Measurements from ENCODE around the gene FGD5. TPM values are rescaled to one million over a fixed set of nuclear protein-coding genes. Genes with fewer than 3 reads are reported as not detected.

FGD5 gene
- total RNA-seq, 1 donor from 2014 or later: 112 TPM

GRCh38 chr3:14810070-14810791 lies 8.5 kb upstream of the FGD5 start:
- H3K4me3 ChIP-seq: peak overlapping the region; percentile 59 to 80
- no peak for DNase-seq (ENCODE audit: low spot score in 2 of 2)
- no peaks in the 10 kb centered on the region for H3K4me1 ChIP-seq
- no peaks in the 10 kb centered on the region for H3K36me3 ChIP-seq
- no peaks in the 10 kb centered on the region for H3K9me3 ChIP-seq
- peak overlapping the region; percentile 68 to 75 for H3K27ac ChIP-seq
- H3K27me3 ChIP-seq: no peaks in the 10 kb centered on the region
- intact Hi-C loops (cut with DNase I): no loop called here
- TF ChIP-seq CTCF (IDR thresholded peaks at IDR 0.05): peak in 1 of 3 experiments; percentile 5

DNA sequence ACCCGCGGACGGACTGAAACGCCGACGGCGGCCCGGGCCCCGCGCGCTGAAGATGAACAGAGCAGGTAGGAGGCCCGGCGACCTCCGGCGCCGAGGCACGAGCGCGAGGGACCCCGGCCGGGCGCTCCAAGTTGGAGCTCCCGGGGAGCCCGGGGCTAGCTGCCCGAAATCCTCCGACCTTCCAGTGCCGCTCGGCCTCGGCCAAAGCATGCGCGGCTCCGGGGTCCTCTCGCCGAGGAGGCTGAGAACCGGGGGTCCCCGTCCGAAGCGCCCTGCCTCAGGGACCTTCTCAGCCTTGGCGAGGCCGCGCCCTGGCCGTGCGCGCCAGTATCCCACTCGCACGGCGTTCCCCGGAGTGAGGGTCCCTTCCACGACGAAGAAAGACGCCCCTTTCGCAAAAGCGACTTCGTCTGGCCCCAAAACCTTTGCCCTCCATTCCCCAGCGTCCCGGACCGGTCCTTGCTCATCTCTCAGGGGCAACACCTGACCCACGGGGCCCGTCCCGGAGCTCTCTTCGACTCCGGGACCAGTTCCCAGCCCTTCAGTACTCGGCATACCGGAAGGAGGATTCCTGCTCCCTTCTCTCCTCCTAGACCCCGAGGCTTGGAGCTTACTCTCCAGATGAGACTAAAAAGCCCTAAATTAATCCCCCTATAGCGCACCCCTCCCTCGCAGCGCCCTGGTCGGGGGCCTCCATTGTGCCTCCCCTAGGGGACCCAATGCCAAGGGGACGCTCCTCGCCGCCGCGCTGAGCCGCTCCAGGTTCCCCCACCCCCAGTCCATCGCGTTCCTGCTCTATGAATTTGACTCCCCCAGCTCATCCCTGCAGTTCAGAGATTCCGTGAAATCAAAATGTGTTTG lies 7.7 kb upstream of the FGD5 start:
- no peaks in the 10 kb centered on the region for H3K9me3 ChIP-seq
- peak overlapping the region; percentile 59 to 80 for H3K4me3 ChIP-seq
- no peaks in the 10 kb centered on the region for H3K4me1 ChIP-seq
- H3K27me3 ChIP-seq: no peaks in the 10 kb centered on the region
- no peaks in the 10 kb centered on the region for H3K36me3 ChIP-seq
- intact Hi-C loops (cut with DNase I): no loop called here
- TF ChIP-seq CTCF (IDR thresholded peaks at IDR 0.05): no peak
- peak overlapping the region; percentile 68 to 75 for H3K27ac ChIP-seq
- no peak for DNase-seq (ENCODE audit: low spot score in 2 of 2)

DNA sequence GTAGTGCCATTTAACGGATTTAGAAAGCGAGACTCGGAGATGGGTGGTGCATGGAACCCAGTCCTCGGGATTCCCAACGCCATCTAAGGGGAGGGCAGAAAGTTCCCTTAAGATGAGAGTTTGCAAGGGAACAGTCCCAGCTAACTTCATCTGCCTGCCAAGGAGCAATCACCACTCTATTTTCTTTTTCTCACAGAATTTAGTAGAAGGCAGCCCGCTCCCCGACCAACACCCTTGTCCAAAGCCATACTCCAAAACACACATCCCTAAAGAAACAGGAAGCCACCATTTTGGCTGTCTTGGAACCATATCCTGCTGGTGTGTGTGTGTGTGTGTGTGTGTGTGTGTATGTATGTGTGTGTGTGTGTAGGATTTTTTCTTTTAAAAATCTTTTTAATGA lies 7.1 kb upstream of the FGD5 start:
- DNase-seq (ENCODE audit: low spot score in 2 of 2): no peak
- intact Hi-C loops (cut with DNase I): no loop called here
- Histone ChIP-seq H3K27me3 (no peaks in the 10 kb centered on the region), H3K36me3 (no peaks in the 10 kb centered on the region), H3K4me3 (peak overlapping the region; percentile 59 to 80), H3K9me3 (no peaks in the 10 kb centered on the region), H3K27ac (peak overlapping the region; percentile 68 to 75), H3K4me1 (no peaks in the 10 kb centered on the region)
- TF ChIP-seq CTCF (IDR thresholded peaks at IDR 0.05): no peak

DNA sequence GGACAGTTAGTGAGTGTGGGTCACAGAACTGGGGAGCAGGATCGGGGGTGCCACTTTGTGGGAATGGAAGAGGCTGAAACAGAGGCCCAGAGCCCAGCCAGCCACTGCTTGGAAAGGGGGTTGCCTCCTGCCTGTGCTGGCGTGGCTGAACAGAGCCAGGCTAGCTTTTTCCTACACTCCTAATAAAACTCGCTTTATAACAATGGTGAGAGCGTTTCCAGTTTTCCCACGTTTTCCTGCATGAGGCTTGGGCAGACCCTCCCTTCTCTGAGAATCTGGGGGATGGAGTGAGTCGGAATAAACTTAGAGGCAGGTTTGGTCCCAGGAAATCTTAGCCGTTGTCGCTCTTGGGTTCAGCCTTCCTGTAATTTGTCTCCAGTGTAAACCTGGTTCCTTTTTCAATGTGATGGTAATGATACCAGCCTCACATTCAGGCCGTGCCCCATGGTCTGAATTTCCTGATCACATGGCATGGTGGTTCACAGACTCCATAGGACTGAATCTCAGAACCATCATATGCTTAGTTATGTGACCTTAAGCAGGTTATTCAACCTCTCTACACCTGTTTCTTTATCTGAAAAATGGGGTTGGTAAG lies 6.5 kb upstream of the FGD5 start:
- peak overlapping the region; percentile 29 to 75 for H3K27ac ChIP-seq
- no peaks in the 10 kb centered on the region for H3K9me3 ChIP-seq
- no peaks in the 10 kb centered on the region for H3K4me1 ChIP-seq
- no peaks in the 10 kb centered on the region for H3K27me3 ChIP-seq
- no peaks in the 10 kb centered on the region for H3K36me3 ChIP-seq
- intact Hi-C loops (cut with DNase I): no loop called here
- peak overlapping the region; percentile 59 to 80 for H3K4me3 ChIP-seq
- DNase-seq (ENCODE audit: low spot score in 2 of 2): no peak
- TF ChIP-seq CTCF (IDR thresholded peaks at IDR 0.05): no peak

DNA sequence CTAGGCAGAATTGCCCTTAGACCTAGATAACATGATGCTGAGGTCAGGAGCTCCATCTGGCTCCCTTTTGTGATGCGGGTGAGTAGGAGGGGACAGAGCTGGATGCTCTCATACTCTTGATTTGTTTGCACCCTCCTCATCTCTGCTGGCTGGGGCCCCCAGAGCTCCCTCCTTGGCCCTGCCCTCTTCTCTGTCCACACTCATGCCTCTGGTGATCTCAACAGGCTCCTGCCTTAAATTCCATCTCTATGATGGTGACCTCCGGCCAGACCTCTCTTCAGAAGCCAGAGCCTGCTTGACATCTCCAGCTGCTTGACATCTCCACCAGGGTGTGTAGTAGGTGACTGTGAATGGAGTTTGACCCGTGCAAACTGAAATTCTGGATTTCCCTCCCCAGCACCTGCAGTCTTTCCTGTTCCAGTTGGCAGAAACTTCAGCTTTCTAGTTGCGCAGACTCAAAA lies 4.3 kb upstream of the FGD5 start:
- Histone ChIP-seq H3K27me3 (no peaks in the 10 kb centered on the region), H3K9me3 (no peaks in the 10 kb centered on the region), H3K4me3 (no peak overlapping the region), H3K36me3 (peaks cover 1 to 5% of the 10 kb centered on the region in 2 donors), H3K4me1 (no peaks in the 10 kb centered on the region), H3K27ac (no peak overlapping the region)
- DNase-seq (ENCODE audit: low spot score in 2 of 2): no peak
- intact Hi-C loops (cut with DNase I): no loop called here
- TF ChIP-seq CTCF (IDR thresholded peaks at IDR 0.05): no peak

Data from ascending aorta (tissue), 2 donors.